HEK293 (cell line): ENCODE measurements around the gene RTTN.

Experiments used
- CTCF ChIA-PET: fragments of 350-600 bp; formaldehyde crosslinking; extraction: SDS; loops from one replicate; lab custom pipeline; 2021; ENCODE audit warnings: antibody characterized with exemption; lab: Yijun Ruan, JAX
- POLR2A ChIA-PET: fragments of 300-600 bp; formaldehyde crosslinking; extraction: SDS; loops from one replicate; lab custom pipeline; 2020; ENCODE audit warnings: antibody characterized with exemption, inconsistent platforms; lab: Yijun Ruan, JAX
- H3K27ac ChIP-seq: fragments of 200-500 bp; sonication (Bioruptor generic); 2 replicates; pipeline ENCODE4 v1.5.1; 2014; ENCODE audit warnings: low read depth, low read length, control low read depth, inconsistent platforms; ENCODE audit errors: extremely low read depth
- H3K36me3 ChIP-seq, 2 experiments: fragments of 200-500 bp in 1 of 2; sonication (Bioruptor generic) in 1 of 2; 1 replicate in 1 of 2; 2 replicates in 1 of 2; pipeline ENCODE4 v1.5.1; 2014 to 2017; ENCODE audit warnings: inconsistent platforms in 2 of 2, low read length in 2 of 2; ENCODE audit not compliant: control insufficient read depth in 2 of 2, insufficient read depth in 1 of 2
- H3K4me1 ChIP-seq: fragments of 200-500 bp; sonication (Bioruptor generic); 2 replicates; pipeline ENCODE4 v1.5.1; 2014; ENCODE audit warnings: mild to moderate bottlenecking, low read length, inconsistent platforms; ENCODE audit not compliant: control insufficient read depth, insufficient read depth
- H3K4me3 ChIP-seq: 2 replicates; pipeline ENCODE4 v1.5.1; 2011; ENCODE audit warnings: low read depth, mild to moderate bottlenecking, control low read depth, low read length, moderate library complexity
- H3K9me3 ChIP-seq: fragments of 200-500 bp; sonication (Bioruptor generic); 2 replicates; pipeline ENCODE4 v1.5.1; 2014; ENCODE audit warnings: low read depth, low read length, inconsistent platforms; ENCODE audit not compliant: control insufficient read depth, insufficient read depth
- GLIS1 ChIP-seq: fragments of 450-650 bp; formaldehyde crosslinking; IDR thresholded peaks from 2 replicates; pipeline ENCODE4 v1.5.1; 2016; ENCODE audit warnings: missing biosample characterization, missing genetic modification characterization
- MEIS1 ChIP-seq: sonication (generic); formaldehyde crosslinking; IDR thresholded peaks from 2 replicates; pipeline ENCODE4 v1.8.1; 2022; ENCODE audit warnings: missing genetic modification reagents, mild to moderate bottlenecking, borderline replicate concordance
- OVOL3 ChIP-seq: fragments of 450-650 bp; formaldehyde crosslinking; IDR thresholded peaks from 2 replicates; pipeline ENCODE4 v1.5.1; 2016; ENCODE audit warnings: missing biosample characterization, missing genetic modification characterization
- SCRT2 ChIP-seq: fragments of 450-650 bp; formaldehyde crosslinking; IDR thresholded peaks from 2 replicates; pipeline ENCODE4 v1.5.1; 2016; ENCODE audit warnings: missing biosample characterization, missing genetic modification characterization
- SP2 ChIP-seq: fragments of 450-650 bp; formaldehyde crosslinking; IDR thresholded peaks from 2 replicates; pipeline ENCODE4 v1.5.1; 2016; ENCODE audit warnings: missing biosample characterization, missing genetic modification characterization
- TCF7L2 ChIP-seq: IDR thresholded peaks from 2 replicates; pipeline ENCODE4 v1.6.1; 2011; ENCODE audit warnings: low read depth, mild to moderate bottlenecking, inconsistent platforms, low read length, moderate library complexity, borderline replicate concordance
- YY2 ChIP-seq: fragments of 450-650 bp; formaldehyde crosslinking; IDR thresholded peaks from 2 replicates; pipeline ENCODE4 v1.5.1; 2016; ENCODE audit warnings: missing biosample characterization, missing genetic modification characterization
- ZBTB1 ChIP-seq: fragments of 450-650 bp; formaldehyde crosslinking; IDR thresholded peaks from 2 replicates; pipeline ENCODE4 v1.5.1; 2016; ENCODE audit warnings: missing biosample characterization, missing genetic modification characterization
- ZIC2 ChIP-seq: fragments of 450-650 bp; formaldehyde crosslinking; IDR thresholded peaks from 2 replicates; pipeline ENCODE4 v1.5.1; 2016; ENCODE audit warnings: missing biosample characterization, missing genetic modification characterization
- ZNF138 ChIP-seq: fragments of 450-650 bp; formaldehyde crosslinking; IDR thresholded peaks from 2 replicates; pipeline ENCODE4 v1.5.1; 2016; ENCODE audit warnings: missing biosample characterization, missing genetic modification characterization, borderline replicate concordance
- ZNF140 ChIP-seq: fragments of 450-650 bp; formaldehyde crosslinking; IDR thresholded peaks from 2 replicates; pipeline ENCODE4 v1.5.1; 2016; ENCODE audit warnings: missing biosample characterization, missing genetic modification characterization
- ZNF202 ChIP-seq: fragments of 450-650 bp; formaldehyde crosslinking; IDR thresholded peaks from 2 replicates; pipeline ENCODE4 v1.5.1; 2016; ENCODE audit warnings: missing biosample characterization, missing genetic modification characterization, borderline replicate concordance
- ZNF335 ChIP-seq: fragments of 450-650 bp; formaldehyde crosslinking; conservative IDR thresholded peaks from 2 replicates; pipeline ENCODE4 v1.5.1; 2016; ENCODE audit warnings: missing biosample characterization, missing genetic modification characterization
- ZNF341 ChIP-seq: fragments of 450-650 bp; formaldehyde crosslinking; IDR thresholded peaks from 2 replicates; pipeline ENCODE4; 2016; ENCODE audit warnings: low read depth, missing biosample characterization, missing genetic modification characterization
- ZNF530 ChIP-seq: fragments of 450-650 bp; formaldehyde crosslinking; IDR thresholded peaks from 2 replicates; pipeline ENCODE4 v1.5.1; 2016; ENCODE audit warnings: low read depth, missing biosample characterization, missing genetic modification characterization
- ZNF544 ChIP-seq: fragments of 450-650 bp; formaldehyde crosslinking; IDR thresholded peaks from 2 replicates; pipeline ENCODE4 v1.5.0; 2017; ENCODE audit warnings: missing biosample characterization, missing genetic modification characterization
- ZNF654 ChIP-seq: fragments of 450-650 bp; formaldehyde crosslinking; IDR thresholded peaks from 2 replicates; pipeline ENCODE4 v1.5.1; 2016; ENCODE audit warnings: low read depth, missing biosample characterization, missing genetic modification characterization
- ZNF785 ChIP-seq: fragments of 450-650 bp; formaldehyde crosslinking; IDR thresholded peaks from 2 replicates; pipeline ENCODE4 v1.5.1; 2016; ENCODE audit warnings: missing biosample characterization, missing genetic modification characterization
- ZNF791 ChIP-seq: fragments of 450-650 bp; formaldehyde crosslinking; IDR thresholded peaks from 2 replicates; pipeline ENCODE4 v1.5.1; 2016; ENCODE audit warnings: missing biosample characterization, missing genetic modification characterization
- TF ChIP-seq, protein P1 (sequence below): fragments of 450-650 bp; formaldehyde crosslinking; IDR thresholded peaks from 2 replicates; pipeline ENCODE4 v1.5.1; 2017; ENCODE audit warnings: missing biosample characterization, mild to moderate bottlenecking, missing genetic modification characterization, moderate library complexity
- TF ChIP-seq, protein P2 (sequence below): fragments of 450-650 bp; formaldehyde crosslinking; IDR thresholded peaks from 2 replicates; pipeline ENCODE4 v1.5.1; 2016; ENCODE audit warnings: missing biosample characterization, missing genetic modification characterization
- TF ChIP-seq, protein P3 (sequence below): fragments of 450-650 bp; formaldehyde crosslinking; IDR thresholded peaks from 2 replicates; pipeline ENCODE4 v1.5.0; 2017; ENCODE audit warnings: missing biosample characterization, missing genetic modification characterization, borderline replicate concordance

Gene RTTN

DNA sequence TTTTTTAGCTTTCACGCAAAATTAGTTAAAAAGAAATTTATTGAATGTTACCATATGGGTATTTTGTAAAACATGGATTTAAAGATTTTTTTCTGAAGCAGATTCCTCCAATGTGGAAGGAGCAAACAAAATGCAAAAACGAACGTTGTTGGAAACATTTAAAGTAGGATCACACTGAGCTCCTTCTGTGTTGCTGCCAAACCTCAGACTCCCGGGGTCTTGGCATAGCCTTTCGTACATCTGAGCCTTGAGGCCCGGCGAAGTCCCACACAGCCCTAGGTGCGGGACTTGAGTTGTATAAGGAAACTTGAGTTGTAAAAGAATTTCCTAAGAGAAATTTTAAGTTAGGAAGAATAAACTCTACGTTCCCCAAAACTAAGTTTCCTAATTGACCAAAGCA lies 205.8 kb downstream of the RTTN start (continued):
- TF ChIP-seq, protein P1, sequence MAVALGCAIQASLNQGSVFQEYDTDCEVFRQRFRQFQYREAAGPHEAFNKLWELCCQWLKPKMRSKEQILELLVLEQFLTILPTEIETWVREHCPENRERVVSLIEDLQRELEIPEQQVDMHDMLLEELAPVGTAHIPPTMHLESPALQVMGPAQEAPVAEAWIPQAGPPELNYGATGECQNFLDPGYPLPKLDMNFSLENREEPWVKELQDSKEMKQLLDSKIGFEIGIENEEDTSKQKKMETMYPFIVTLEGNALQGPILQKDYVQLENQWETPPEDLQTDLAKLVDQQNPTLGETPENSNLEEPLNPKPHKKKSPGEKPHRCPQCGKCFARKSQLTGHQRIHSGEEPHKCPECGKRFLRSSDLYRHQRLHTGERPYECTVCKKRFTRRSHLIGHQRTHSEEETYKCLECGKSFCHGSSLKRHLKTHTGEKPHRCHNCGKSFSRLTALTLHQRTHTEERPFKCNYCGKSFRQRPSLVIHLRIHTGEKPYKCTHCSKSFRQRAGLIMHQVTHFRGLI = no peak
- no peak for TF ChIP-seq ZNF138
- no peak for TF ChIP-seq ZNF530 (tag by site-specific recombination)

DNA sequence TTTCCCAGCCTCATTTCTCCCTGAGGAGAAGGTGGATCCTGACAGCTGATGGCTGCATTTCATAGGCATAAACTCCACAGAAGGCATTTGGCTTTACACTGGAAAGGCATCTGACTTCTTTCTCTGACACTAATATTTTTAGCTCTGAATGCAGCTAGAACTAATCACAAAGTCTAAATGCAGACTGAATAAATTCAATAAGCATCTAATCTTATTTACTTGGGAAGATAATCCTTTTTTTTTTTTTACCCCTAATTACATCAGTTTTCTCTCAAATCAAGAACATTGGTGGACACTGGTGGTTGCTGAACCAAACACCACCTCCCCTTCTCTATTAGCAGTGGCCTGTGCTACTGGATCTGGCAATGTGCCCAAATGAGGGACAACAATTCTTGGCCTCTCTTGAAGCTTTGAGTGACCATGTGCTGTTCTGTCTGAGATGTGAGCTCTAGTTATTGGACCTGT lies 206.9 kb downstream of the RTTN start:
- Histone ChIP-seq H3K36me3 (peaks cover 5 to 10% of the 10 kb centered on the region in 2 experiments), H3K27ac (no peak overlapping the region), H3K9me3 (no peaks in the 10 kb centered on the region), H3K4me1 (no peaks in the 10 kb centered on the region), H3K4me3 (no peak overlapping the region)
- ChIA-PET CTCF (interaction anchor here (0.6 kb wide), 1 partner anchor 62 kb away, joined by 3 read pairs; no protein-coding TSS in a partner anchor), POLR2A (no interaction called here)
- TF ChIP-seq ZNF654 (tag by site-specific recombination) (no peak), OVOL3 (tag by site-specific recombination) (no peak), ZNF341 (tag by site-specific recombination) (no peak), ZBTB1 (tag by site-specific recombination) (no peak), SP2 (no peak), ZIC2 (tag by site-specific recombination) (no peak), TCF7L2 (no peak)

DNA sequence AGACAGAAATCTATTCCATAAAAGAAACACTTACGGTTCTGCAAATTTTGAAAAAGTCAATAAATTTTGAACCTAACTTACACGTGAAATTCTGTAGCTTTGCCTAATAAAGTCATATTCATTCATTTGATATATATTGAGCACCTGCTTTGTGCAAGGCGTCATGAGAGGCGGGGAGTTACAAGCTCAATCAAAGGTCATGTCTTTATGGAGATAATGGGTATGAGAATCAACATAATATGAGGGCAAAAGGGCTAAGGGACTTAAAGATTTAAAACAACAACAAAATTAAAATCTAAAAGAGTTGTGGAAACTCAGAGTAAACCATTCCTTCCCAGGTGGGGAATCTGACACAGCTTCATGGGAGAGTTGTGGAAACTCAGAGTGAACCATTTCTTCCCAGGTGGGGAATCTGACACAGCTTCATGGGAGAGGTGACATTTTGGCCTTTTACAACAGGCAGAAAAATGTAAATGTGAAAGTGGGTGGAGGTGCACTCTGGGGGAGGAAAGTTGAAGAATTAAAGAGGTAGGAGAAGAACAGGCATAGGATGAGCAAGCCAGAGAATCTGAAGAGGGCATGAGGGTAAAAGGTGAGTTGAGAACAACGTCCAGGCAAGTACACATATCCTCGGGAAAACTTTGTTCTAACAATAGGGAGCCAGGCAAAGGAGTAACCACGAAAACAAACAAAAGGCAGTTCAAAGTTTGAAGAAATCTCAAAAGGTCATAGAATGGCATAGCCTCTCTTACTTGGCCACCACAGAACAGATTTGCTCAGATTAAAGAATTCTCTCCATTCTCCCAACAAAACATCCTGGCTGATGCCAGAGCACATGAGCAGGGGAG lies 208.3 kb downstream of the RTTN start:
- H3K27ac ChIP-seq = no peak overlapping the region
- no peaks in the 10 kb centered on the region for H3K4me1 ChIP-seq
- no peaks in the 10 kb centered on the region for H3K9me3 ChIP-seq
- H3K4me3 ChIP-seq = no peak overlapping the region
- H3K36me3 ChIP-seq = peaks cover 0 to 10% of the 10 kb centered on the region in 2 experiments; a peak in 1 of 3 replicates
- TF ChIP-seq GLIS1 (tag by site-specific recombination) = peak; percentile 44; the same call in 1 of the 2 replicates
- no peak for TF ChIP-seq ZNF140 (tag by site-specific recombination)
- POLR2A ChIA-PET = no interaction called here
- CTCF ChIA-PET = interaction anchor here (0.7 to 0.8 kb wide), 2 partner anchors 457 to 1150 kb away, joined by 3 to 5 read pairs; no protein-coding TSS in a partner anchor

DNA sequence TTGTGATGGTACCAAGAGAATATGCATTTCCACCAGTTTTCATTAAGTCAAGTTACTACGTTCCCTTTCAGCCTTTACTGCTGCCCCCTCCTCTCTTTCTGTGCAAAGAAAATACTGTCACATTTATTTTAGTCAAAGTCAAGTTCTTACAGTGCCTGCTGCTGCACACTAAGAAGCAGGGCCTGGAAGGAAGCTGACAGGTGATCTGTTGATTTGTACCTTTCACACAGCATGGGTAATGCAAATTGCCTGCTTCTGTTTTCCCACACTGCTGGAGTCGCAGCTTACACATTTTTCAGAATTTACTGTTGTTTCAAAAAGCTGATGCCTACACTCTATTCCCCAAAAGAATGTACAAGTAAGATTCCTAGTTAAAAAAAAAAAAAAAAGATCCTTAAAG lies 209.1 kb downstream of the RTTN start:
- Histone ChIP-seq H3K36me3 (peaks cover 0 to 5% of the 10 kb centered on the region in 2 experiments; a peak in 1 of 3 replicates), H3K4me3 (no peak overlapping the region), H3K9me3 (no peaks in the 10 kb centered on the region), H3K27ac (no peak overlapping the region), H3K4me1 (no peaks in the 10 kb centered on the region)
- ChIA-PET CTCF (interaction anchor here (0.6 to 0.8 kb wide), 3 partner anchors 39 to 1149 kb away, joined by 3 to 7 read pairs (median 5); no protein-coding TSS in a partner anchor), POLR2A (no interaction called here)
- TF ChIP-seq ZNF791 (no peak), YY2 (tag by site-specific recombination) (no peak), ZNF544 (tag by site-specific recombination) (no peak), ZNF202 (tag by site-specific recombination) (no peak), GLIS1 (tag by site-specific recombination) (no peak), ZNF785 (tag by site-specific recombination) (no peak), ZNF335 (tag by site-specific recombination) (no peak), MEIS1 (CRISPR knock-in tag) (no peak), SCRT2 (no peak)
- TF ChIP-seq, protein P2, sequence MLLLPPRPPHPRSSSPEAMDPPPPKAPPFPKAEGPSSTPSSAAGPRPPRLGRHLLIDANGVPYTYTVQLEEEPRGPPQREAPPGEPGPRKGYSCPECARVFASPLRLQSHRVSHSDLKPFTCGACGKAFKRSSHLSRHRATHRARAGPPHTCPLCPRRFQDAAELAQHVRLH (tag by site-specific recombination) = no peak
- TF ChIP-seq, protein P3, sequence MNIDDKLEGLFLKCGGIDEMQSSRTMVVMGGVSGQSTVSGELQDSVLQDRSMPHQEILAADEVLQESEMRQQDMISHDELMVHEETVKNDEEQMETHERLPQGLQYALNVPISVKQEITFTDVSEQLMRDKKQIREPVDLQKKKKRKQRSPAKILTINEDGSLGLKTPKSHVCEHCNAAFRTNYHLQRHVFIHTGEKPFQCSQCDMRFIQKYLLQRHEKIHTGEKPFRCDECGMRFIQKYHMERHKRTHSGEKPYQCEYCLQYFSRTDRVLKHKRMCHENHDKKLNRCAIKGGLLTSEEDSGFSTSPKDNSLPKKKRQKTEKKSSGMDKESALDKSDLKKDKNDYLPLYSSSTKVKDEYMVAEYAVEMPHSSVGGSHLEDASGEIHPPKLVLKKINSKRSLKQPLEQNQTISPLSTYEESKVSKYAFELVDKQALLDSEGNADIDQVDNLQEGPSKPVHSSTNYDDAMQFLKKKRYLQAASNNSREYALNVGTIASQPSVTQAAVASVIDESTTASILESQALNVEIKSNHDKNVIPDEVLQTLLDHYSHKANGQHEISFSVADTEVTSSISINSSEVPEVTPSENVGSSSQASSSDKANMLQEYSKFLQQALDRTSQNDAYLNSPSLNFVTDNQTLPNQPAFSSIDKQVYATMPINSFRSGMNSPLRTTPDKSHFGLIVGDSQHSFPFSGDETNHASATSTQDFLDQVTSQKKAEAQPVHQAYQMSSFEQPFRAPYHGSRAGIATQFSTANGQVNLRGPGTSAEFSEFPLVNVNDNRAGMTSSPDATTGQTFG (tag by site-specific recombination) = no peak
